HepG2 (cell line): ENCODE data around the gene SLC25A18. TPM values are rescaled to one million over a fixed set of nuclear protein-coding genes. Genes with fewer than 3 reads are reported as not detected.

Experiments
- ATF7 ChIP-seq, 2 experiments: fragments of 450-650 bp in 1 of 2; sonication (generic) in 1 of 2; formaldehyde crosslinking in 1 of 2; IDR thresholded peaks; 2 replicates each; pipeline versions ENCODE4 v1.4.0 to v1.6.1; 2016 to 2020; ENCODE audit warnings: antibody characterized with exemption in 1 of 2, mild to moderate bottlenecking in 1 of 2, missing genetic modification reagents in 1 of 2
- BATF2 ChIP-seq: sonication (generic); formaldehyde crosslinking; IDR thresholded peaks from 2 replicates; pipeline ENCODE4 v1.8.0; 2022; ENCODE audit warnings: mild to moderate bottlenecking, missing genetic modification reagents, moderate library complexity
- BHLHE40 ChIP-seq: IDR thresholded peaks from 2 replicates; pipeline ENCODE4 v1.6.1; 2011; ENCODE audit warnings: low read length, improper control_type of control experiment
- CAMTA2 ChIP-seq: sonication (generic); formaldehyde crosslinking; IDR thresholded peaks from 2 replicates; pipeline ENCODE4 v1.4.0; 2020; ENCODE audit warnings: mild to moderate bottlenecking, missing genetic modification reagents, borderline replicate concordance
- CREBL2 ChIP-seq: sonication (generic); formaldehyde crosslinking; IDR thresholded peaks from 2 replicates; pipeline ENCODE4 v1.8.1; 2023; ENCODE audit warnings: missing genetic modification reagents, mild to moderate bottlenecking, borderline replicate concordance
- DMTF1 ChIP-seq: sonication (generic); formaldehyde crosslinking; IDR thresholded peaks from 2 replicates; pipeline ENCODE4 v1.4.0; 2020; ENCODE audit warnings: mild to moderate bottlenecking, missing genetic modification reagents
- MAFF ChIP-seq: IDR thresholded peaks from 2 replicates; pipeline ENCODE4 v1.6.1; 2011; ENCODE audit warnings: low read depth, low read length, improper control_type of control experiment
- NR2F2 ChIP-seq: IDR thresholded peaks from 2 replicates; pipeline ENCODE4 v1.6.1; 2012; ENCODE audit warnings: low read depth, inconsistent platforms, borderline replicate concordance
- PRPF4 ChIP-seq: fragments of 200-400 bp; formaldehyde crosslinking; IDR thresholded peaks from 2 replicates; pipeline ENCODE4 v1.6.1; 2016; ENCODE audit warnings: low read length, low read depth; ENCODE audit not compliant: poor library complexity, severe bottlenecking
- SRY ChIP-seq: sonication (generic); formaldehyde crosslinking; IDR thresholded peaks from 2 replicates; pipeline ENCODE4 v1.8.0; 2022; ENCODE audit warnings: mild to moderate bottlenecking, missing genetic modification reagents
- ZBTB8A ChIP-seq: sonication (generic); formaldehyde crosslinking; IDR thresholded peaks from 2 replicates; pipeline ENCODE4 v1.4.0; 2020; ENCODE audit warnings: mild to moderate bottlenecking, low read depth, missing genetic modification reagents, borderline replicate concordance
- ZNF232 ChIP-seq: sonication (generic); formaldehyde crosslinking; IDR thresholded peaks from 2 replicates; pipeline ENCODE4 v1.4.0; 2020; ENCODE audit warnings: missing genetic modification reagents, borderline replicate concordance
- ZNF256 ChIP-seq: sonication (generic); formaldehyde crosslinking; conservative IDR thresholded peaks from 2 replicates; pipeline ENCODE4 v1.4.0; 2020; ENCODE audit warnings: missing genetic modification reagents
- ZNF264 ChIP-seq: sonication (generic); formaldehyde crosslinking; IDR thresholded peaks from 2 replicates; pipeline ENCODE4 v1.4.0; 2020; ENCODE audit warnings: missing genetic modification reagents
- ZNF282 ChIP-seq: fragments of 450-650 bp; IDR thresholded peaks from 2 replicates; pipeline ENCODE4 v1.6.1; 2018; ENCODE audit not compliant: partially characterized antibody
- ZNF367 ChIP-seq: sonication (generic); formaldehyde crosslinking; IDR thresholded peaks from 2 replicates; pipeline ENCODE4 v1.4.0; 2020; ENCODE audit warnings: missing genetic modification reagents, borderline replicate concordance
- ZNF441 ChIP-seq: sonication (generic); formaldehyde crosslinking; IDR thresholded peaks from 2 replicates; pipeline ENCODE4 v1.7.0; 2021; ENCODE audit warnings: missing genetic modification reagents, borderline replicate concordance
- ZNF468 ChIP-seq: sonication (generic); formaldehyde crosslinking; IDR thresholded peaks from 2 replicates; pipeline ENCODE4 v1.8.0; 2022; ENCODE audit warnings: mild to moderate bottlenecking, moderate library complexity, missing genetic modification reagents
- ZNF510 ChIP-seq: sonication (generic); formaldehyde crosslinking; IDR thresholded peaks from 2 replicates; pipeline ENCODE4 v1.4.0; 2020; ENCODE audit warnings: low read depth, mild to moderate bottlenecking, missing genetic modification reagents
- ZNF670 ChIP-seq: sonication (generic); formaldehyde crosslinking; IDR thresholded peaks from 2 replicates; pipeline ENCODE4 v1.8.0; 2022; ENCODE audit warnings: mild to moderate bottlenecking, missing genetic modification reagents, borderline replicate concordance
- ZNF75D ChIP-seq: sonication (generic); formaldehyde crosslinking; IDR thresholded peaks from 2 replicates; pipeline ENCODE4 v1.8.1; 2023; ENCODE audit warnings: missing genetic modification reagents, mild to moderate bottlenecking, borderline replicate concordance
- ZNF781 ChIP-seq: sonication (generic); formaldehyde crosslinking; IDR thresholded peaks from 2 replicates; pipeline ENCODE4 v1.5.1; 2020; ENCODE audit warnings: borderline replicate concordance, mild to moderate bottlenecking, missing genetic modification reagents; ENCODE audit errors: not compliant biosample characterization
- ZNF788 ChIP-seq: sonication (generic); formaldehyde crosslinking; IDR thresholded peaks from 2 replicates; pipeline ENCODE4 v1.5.0; 2020; ENCODE audit warnings: mild to moderate bottlenecking, missing genetic modification reagents, borderline replicate concordance
- polyA plus RNA-seq, 8 experiments: library from polyadenylated mRNA; depleted of rRNA in 3 of 8; stranded (reverse) in 7 of 8; unstranded in 1 of 8; fragments of >200 nt; fragmentation: Illumina TruSeq in 4 of 8; extraction: Trizol in 4 of 8; gene quantifications; 2 replicates each; pipeline versions ENCODE4 v1.2.1 to v1.2.3, GENCODE V29; 2011 to 2016; ENCODE audit warnings: low read depth in 4 of 8, missing spikeins in 1 of 8, mixed read lengths in 1 of 8; ENCODE audit not compliant: insufficient read depth in 1 of 8
- total RNA-seq, 5 experiments: library from RNA; depleted of rRNA; stranded (reverse); fragments of >200 nt; fragmentation: Illumina TruSeq; extraction: Trizol; gene quantifications; 2 replicates each; pipeline ENCODE4 v1.2.3, GENCODE V29; 2016; ENCODE audit warnings: low read depth in 1 of 5

Gene SLC25A18
- total and polyA plus RNA-seq, 2 of the 13 experiments (the other 11 are each of a cell fraction or from before 2014, with no cell fraction given), result 0.28 to 0.75 TPM

- TF ChIP-seq CAMTA2 (CRISPR knock-in tag) (no peak), ZNF510 (CRISPR knock-in tag) (no peak), ZNF670 (CRISPR knock-in tag) (no peak), ZNF282 (no peak), ZNF367 (CRISPR knock-in tag) (no peak), BATF2 (CRISPR knock-in tag) (no peak; the same call in 1 of the 2 replicates), ZNF75D (CRISPR knock-in tag) (no peak), ZNF441 (CRISPR knock-in tag) (peak; percentile 46; the same call in 1 of the 2 replicates), ZBTB8A (CRISPR knock-in tag) (no peak), BHLHE40 (no peak), NR2F2 (peak; percentile 19; the same call in 1 of the 2 replicates), SRY (CRISPR knock-in tag) (peak; percentile 60), ATF7 (IDR thresholded peaks at IDR 0.05) (peak; percentile 50; the same call in 1 of the 2 replicates), ATF7 (CRISPR knock-in tag; IDR thresholded peaks at IDR 0.05) (peak; percentile 93), ZNF264 (CRISPR knock-in tag) (peak; percentile 24; the same call in 1 of the 2 replicates), ZNF781 (no peak), MAFF (no peak), ZNF232 (0 out of 2 replicates have a peak, but pooled peaks have one; percentile 63), DMTF1 (CRISPR knock-in tag) (no peak), ZNF788 (no peak; the same call in 1 of the 2 replicates), CREBL2 (no peak), PRPF4 (no peak), ZNF256 (CRISPR knock-in tag) (peak; percentile 38; the same call in 1 of the 2 replicates), ZNF468 (CRISPR knock-in tag) (0 out of 2 replicates have a peak, but pooled peaks have one; percentile 70)
Observed at GRCh38 chr22:17638432-17639246, 75.3 kb downstream of the SLC25A18 start, which contains the start of gene BCL2L13 (continued).
